Measurements from ENCODE around the gene PLPP4.

PLPP4 gene

GRCh38 chr10:120578890-120579289, 121.9 kb downstream of the PLPP4 start:
- no peak for DNase-seq (ENCODE audit: extremely low read depth, low read depth)
- no peak for TF ChIP-seq CTCF (IDR thresholded peaks at IDR 0.05; ENCODE audit: low read depth, low read length)

DNA sequence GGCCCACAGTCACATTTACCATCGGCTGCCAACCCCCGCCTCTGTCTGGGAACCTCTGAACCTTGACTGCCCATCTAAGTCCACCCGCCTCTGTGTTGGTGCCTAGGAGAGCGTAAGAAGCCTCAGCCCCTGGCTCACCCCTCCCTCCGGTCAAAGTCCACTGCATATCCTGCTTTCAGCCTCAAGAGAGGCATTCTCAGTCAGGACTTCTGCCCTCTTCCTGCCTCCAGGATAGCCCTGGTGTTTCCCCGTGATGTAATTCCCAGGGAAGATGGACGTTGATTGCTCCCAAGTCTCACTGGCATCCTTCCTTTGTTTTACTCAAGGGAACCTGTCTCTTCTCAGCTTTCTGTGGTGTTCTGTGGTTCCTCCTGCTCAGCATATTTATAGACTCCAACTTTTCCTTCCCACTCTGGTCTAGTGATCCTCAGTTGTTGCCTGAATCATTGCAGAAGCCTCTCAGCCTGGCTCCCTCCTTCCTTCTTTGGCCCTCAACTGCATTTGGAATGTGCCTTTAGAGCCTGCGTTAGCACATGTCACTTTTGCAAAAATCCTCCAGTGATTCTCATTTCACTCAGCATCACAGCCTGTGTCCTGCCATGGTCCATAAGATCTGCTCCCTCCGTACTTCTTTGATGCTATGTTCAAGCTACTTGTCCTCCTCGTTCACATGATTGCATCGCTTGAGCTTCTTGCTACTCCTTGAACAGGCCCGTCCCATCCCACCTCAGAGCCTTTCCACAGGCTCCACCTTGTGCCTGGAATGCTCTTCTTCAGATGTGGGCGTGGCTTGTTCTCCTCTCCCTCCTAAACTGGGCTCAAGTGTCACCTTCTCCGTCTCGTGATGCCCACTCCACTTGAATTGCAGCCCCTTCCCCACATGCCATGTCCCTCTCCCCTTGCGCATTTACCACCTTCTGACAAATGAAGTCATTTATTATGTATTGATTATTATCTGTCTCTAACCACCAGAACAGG, 124.2 kb downstream of the PLPP4 start:
- TF ChIP-seq CTCF (IDR thresholded peaks at IDR 0.05; ENCODE audit: low read depth, low read length): no peak
- no peak for DNase-seq (ENCODE audit: extremely low read depth, low read depth)

DNA sequence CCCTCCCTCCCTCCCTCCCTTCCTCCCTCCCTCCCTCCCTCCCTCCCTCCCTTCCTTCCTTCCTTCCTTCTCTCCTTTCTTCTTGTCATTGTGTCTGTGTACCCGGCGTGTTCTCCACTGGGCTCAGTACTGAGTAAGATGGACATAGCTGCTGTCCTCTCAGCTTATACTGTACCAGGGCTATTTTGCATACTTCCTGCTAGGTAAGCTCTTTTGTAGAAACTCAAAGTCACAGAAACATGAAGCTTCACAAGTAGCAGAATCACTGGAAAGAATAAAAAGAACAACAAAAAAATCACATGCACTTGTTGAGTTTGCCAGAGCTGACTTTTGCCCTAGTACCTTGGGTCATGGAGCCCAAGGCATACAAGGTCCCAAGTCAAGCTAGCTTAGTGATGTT, 125.7 kb downstream of the PLPP4 start:
- DNase-seq (ENCODE audit: extremely low read depth, low read depth): no peak
- TF ChIP-seq CTCF (IDR thresholded peaks at IDR 0.05; ENCODE audit: low read depth, low read length): no peak

DNA sequence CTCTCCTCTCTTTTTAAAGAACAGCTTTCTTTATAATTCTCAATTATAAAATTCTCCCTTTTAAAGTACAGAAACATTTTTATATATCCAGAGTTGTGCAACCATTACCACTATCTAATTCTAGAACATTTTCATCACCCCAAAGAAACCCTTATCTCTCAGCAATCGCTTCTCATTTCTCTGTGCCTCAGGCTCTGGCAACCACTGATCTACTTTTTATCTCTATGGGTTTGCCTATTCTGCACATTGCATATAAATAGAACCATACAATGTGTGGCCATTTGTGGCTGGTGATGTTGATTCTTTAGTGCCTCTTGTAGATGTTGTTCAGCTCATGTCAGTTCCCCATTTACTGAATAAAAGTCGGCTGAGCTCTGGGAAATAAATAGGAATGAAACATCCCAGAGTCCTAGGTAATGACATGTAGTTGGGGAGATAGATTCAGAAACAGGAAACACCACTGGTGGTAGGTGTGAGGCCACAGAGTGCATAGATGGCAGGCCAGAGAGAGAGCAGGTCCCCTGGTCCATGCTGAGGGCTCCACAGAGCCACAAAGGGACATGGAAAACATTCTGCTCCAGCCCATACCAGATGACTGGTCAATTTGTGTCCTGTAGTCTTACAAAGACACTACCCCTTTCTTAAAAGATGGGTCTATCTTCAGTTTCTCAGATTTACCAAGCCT, 126.5 kb downstream of the PLPP4 start:
- TF ChIP-seq CTCF (IDR thresholded peaks at IDR 0.05; ENCODE audit: low read depth, low read length): no peak

GRCh38 chr10:120584786-120585185, 127.8 kb downstream of the PLPP4 start:
- no peak for DNase-seq (ENCODE audit: extremely low read depth, low read depth)
- no peak for TF ChIP-seq CTCF (IDR thresholded peaks at IDR 0.05; ENCODE audit: low read depth, low read length)

More for the DNA sequence above, 126.5 kb downstream of the PLPP4 start:
- no peak for DNase-seq (ENCODE audit: extremely low read depth, low read depth)

DNA sequence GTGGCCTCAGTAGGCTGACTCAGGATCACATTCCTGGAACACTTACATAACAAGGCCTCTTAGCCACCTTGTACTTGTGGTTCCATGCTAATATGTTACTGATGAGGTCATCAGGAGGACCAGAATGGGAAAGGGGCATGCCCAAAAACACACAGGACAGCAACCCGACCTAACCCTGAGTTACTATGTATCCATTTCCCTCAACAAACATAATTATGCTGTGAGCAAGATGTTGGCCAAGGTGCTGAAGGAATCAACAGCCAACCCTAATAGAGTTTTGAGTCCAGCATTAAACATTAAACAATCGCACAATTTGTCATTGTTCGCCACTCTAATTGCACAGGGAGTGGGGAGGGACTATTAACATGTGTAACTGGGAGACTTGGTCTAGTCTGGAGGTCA, 129.4 kb downstream of the PLPP4 start:
- TF ChIP-seq CTCF (IDR thresholded peaks at IDR 0.05; ENCODE audit: low read depth, low read length): no peak
- DNase-seq (ENCODE audit: extremely low read depth, low read depth): no peak

- DNase-seq (ENCODE audit: extremely low read depth, low read depth): no peak
Measured at GRCh38 chr10:120587061-120587460, 130.0 kb downstream of the PLPP4 start.

More at GRCh38 chr10:120587061-120587460, 130.0 kb downstream of the PLPP4 start:
- no peak for TF ChIP-seq CTCF (IDR thresholded peaks at IDR 0.05; ENCODE audit: low read depth, low read length)

Measured in AG09319 (cell line).